HG03097 (cell line): ENCODE results near the gene SFT2D2.

Experiments used
- ATAC-seq: cut with Tn5 transposase; IDR thresholded peaks from one replicate; pipeline ENCODE4 v1.9.1; 2021; ENCODE audit not compliant: unreplicated experiment, low FRiP score

Gene SFT2D2

DNA sequence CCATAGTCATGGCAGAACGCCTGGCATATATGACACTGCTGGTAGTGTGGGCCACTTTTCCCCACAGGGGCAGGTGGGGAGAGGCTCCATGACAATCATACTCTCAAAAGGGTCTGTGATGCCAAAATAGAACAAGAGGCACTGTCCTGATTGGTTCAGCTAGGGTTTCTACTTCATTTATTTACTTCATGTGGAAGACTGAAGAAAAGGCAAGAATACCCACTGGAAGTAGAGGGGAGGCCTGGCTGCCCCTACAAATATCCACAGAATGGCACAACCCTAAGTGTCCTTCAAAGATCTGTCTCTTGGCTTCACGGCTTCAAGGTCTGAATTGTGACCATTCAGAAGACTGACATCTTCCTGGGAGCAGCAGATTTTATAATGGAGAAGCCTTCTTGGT lies 4.5 kb upstream of the SFT2D2 start:
- no peak for ATAC-seq

DNA sequence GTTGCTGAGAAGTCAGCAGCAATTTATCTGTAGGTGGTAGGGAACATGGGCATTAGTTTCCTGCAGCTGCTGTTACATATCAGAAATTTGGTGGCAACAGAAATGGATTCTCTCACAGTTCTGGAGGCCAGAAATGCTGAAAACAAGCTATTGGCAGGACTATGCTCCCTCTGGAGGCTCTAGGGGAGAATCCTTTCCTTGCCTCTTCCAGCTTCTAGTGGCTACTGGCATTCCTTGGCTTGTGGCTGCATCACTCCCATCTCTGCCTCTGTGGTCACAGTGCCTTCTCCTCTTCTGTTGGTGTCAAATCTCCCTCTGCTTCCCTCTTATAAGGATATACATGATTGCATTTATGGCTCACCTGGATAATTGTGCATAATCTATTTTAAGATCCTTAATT lies 2.5 kb upstream of the SFT2D2 start:
- ATAC-seq: no peak

DNA sequence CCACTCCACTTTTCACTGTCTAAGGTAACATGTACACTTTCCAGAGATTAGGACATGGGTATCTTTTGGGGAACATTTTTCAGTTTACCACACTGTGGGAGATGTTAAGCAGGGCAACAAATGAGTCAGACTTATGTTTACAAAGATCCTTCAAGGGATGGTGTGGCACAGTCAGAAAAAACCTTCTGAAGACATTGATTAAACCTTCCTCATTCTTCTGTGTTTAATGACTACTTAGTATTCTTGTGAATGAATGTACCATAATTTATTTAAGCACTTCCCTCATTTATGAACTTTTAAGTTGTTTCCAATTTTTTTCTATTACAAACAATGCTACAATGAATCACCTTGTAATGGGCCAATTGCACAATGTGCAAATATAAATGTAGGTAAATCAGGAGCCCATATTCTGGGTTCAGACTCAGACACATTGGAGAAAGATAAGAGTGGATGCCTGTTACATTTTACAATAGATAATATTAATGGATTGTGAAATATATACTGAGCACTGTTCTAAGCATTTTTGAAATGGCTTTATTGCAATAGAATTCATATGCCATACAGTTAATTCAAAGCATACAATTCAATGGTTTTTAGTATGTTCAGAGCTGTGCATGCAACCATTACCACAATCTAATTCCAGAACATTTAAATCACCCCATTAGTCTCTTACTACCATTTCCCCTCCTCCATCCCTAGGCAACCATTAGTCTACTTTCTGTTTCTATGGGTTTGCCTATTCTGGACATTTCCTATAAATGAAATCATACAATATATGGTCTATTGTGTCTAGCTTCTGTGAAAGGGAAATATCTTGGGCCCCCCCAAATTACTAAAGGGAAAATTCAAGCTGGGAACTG lies 1.9 kb upstream of the SFT2D2 start:
- no peak for ATAC-seq

DNA sequence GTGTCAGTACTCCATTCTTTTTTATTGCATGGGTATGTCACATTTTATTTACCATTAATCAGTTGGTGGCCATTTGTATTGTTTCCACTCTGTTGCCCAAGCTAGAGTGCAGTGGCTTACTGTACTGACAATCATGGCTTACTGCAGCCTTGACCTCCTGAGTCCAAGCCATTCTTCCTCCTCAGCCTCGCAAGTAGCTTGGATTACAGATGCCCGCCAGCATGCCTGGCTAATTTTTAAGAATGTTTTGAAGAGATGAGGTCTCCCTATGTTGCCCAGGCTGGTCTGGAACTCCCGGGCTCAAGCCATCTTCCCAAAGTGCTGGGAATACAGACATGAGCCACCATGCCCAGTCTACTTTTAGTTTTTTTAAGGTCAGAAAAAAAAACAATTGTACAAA lies 813 bp upstream of the SFT2D2 start:
- ATAC-seq: no peak

GRCh38 chr1:168227620-168228019 lies 1.8 kb downstream of the SFT2D2 start:
- no peak for ATAC-seq

DNA sequence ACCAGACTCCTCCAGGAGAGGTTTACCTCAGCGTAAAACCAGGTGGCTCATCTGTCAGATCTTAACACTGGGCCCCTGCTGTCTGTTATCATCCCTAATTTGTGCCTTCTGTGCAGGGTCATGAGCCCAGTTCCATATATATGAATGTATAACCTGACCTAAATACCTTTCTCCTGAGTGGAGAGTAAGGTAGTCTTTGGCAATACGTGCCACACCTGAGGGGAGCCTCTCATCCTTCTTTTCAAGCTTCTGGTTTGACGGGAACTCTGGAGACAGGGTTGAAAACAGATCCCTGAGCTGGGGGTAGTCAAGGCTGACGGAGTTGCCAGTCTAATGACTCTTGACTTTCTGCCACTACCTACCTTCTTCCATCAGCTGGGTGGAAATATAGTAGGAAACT lies 4.1 kb downstream of the SFT2D2 start:
- no peak for ATAC-seq

DNA sequence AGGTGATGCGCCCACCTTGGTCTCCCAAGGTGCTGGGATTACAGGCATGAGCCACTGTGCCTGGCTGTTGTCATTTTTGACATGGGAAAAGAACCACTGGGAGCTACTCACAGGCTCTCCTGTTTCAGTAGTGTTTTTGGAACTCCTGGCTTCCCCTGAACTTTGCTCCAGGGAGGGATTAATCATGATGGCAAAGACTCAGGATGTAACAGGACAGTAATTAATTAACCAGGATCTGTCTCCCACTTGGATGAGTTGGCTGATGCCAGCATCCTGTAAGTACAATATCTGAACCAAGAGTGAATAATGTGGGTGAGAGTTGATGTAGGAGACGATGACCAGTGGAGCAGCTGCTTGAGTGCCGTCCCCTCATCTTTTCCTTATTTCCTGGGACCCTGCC lies 4.9 kb downstream of the SFT2D2 start:
- ATAC-seq: no peak

DNA sequence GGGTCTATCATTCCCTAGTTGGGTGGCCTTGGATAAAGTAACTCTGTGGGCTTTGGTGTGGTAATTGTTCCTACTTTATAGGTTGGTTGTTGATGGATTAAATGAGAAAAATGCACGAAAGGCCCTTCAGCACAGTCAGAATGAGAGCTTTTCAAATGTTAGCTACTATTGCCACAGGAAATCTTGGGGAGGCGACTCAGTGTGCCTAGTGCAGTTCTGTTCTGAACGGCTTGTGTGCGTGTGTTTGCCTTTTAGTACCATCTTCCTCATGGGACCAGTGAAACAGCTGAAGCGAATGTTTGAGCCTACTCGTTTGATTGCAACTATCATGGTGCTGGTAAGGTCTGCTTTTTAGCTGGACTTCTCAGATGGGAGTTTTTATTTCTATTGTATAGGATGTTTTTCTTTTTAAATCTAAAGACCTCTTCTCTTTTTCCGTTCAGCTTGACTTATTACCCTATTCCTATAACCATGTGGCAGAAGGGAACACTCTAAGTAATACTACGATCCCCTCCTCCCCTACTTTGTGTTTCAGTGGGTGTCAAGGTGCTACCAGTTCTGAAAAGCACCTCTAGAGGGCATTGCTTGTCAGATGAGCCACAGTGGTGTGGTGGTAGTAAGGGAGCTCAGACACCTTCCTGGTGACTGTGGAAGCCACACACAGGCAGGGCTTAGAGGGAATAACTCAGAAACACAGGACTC lies 9.2 kb downstream of the SFT2D2 start:
- ATAC-seq: no peak

DNA sequence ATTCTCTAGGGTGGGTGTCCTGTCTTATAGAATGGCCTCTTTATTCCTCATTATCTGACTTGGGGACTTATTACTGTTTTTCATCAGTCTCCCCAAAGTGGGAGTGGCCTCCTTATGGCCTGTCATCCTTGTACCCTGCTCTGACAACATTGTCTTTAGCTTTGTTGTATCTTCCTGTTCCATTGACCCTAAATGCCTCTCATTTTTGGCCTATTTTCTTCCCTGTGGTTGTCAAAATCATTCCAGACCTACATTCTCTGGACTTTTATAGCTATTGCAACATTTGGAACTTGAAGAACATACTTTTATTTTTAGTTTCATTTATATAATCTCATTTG lies 9.7 kb downstream of the SFT2D2 start:
- no peak for ATAC-seq

DNA sequence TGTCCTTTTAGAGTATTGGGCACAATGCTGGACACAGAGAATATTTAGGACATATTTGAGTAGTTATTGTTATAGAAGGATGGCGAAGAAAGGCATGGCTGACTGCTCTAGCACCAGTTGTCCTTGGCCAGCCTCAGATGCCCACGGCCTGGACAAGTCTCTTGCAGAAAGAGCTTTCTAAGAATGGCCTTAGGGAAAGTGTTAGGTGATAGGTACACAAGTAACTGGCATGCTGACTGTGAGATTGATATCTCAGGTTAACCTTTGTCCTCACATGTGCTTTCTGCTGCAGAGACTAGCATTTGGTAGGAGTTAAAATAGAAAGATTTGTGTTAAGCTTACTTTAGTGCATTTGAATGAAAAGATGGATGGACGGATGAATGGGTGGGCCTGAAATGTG lies 10.1 kb downstream of the SFT2D2 start:
- no peak for ATAC-seq

DNA sequence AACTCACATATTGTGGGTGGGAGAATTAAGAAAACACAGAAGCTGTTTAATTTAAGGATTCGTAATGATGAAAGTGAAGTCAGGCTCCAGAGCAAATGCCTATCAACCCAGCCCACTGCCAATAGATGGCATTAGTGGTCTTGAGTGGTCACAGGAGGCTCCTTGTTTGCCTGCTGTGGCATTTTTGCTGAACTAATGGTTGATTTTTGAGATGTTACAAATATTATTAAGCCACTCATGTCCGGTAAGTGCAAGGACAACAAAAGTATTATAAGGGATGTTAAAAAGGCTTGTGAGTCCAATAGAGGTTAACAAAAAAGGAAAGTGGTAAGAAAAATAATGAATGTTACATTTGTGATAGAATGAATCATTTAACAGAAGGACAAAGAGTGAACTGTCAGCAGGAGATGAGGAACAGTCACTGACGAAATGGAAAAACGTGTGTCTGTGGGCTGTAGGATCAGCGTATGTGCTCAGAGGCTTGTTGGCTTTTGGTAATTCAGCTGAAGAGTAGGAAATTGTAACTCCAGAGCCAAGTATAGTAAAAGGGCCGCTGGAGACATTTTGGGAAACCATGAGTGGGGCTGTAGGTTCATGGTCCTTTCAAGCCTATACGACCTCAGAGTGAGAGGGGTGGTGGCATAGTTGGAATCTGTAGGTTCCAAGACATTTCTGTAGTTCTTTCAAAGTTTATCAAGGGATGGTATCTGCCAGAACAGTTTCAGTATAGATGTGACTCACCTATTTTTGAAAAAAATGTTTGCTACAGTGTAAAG lies 11.2 kb downstream of the SFT2D2 start:
- ATAC-seq: no peak

DNA sequence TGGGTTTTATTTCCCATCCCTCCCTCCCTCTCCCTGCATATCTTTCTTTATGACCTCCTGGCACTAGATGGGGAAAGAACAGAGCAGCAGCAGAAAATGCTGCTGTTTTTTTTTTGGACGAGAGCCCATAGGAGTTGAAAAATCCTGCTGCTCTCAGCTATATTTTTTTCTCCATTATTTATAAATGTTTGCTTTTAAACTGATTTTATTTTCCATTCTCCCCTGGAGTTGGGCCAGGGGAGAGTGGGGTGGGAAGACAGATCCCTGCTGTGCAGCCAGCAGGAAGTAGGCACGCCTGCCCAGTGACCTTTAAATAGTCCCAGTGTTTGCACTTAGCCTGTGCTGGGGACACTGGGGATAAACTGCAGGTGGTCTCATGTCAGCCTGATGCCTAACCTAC lies 17.4 kb downstream of the SFT2D2 start:
- no peak for ATAC-seq

- ATAC-seq: no peak
Observed at GRCh38 chr1:168243636-168244212, 17.9 kb downstream of the SFT2D2 start.

- ATAC-seq: no peak
Observed at GRCh38 chr1:168245042-168245441, 19.2 kb downstream of the SFT2D2 start.

- ATAC-seq: no peak
Observed at GRCh38 chr1:168246506-168246905, 20.7 kb downstream of the SFT2D2 start.

DNA sequence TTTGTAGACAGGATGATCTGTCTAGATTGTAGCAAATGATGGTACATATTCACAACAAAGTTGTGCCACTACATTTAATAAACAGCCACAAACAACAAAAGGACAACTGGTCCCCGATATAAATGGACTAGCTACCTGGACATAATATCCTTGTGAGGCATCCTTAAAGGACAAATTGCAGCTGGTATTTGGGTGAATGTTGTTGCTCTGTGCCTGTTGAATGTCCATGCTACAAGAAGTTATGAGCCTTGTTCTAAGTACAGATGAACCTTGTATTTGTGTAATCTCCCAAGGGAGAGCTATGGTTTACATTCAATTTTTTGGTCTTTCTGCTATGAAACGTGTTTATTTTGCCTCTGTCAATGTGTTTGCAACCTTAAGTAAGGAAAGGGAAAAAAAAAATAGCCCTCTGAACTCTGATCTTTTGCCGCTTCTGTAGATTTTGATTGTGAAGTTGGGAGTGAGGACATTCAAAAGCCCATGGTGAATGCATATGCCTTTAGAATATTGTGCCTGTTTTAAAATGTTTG lies 26.5 kb downstream of the SFT2D2 start:
- ATAC-seq: no peak

GRCh38 chr1:168256164-168256563 lies 30.4 kb downstream of the SFT2D2 start:
- ATAC-seq: no peak

GRCh38 chr1:168257397-168257796 lies 31.6 kb downstream of the SFT2D2 start:
- no peak for ATAC-seq

- ATAC-seq: no peak
Observed at GRCh38 chr1:168259567-168259966, 33.8 kb downstream of the SFT2D2 start.

DNA sequence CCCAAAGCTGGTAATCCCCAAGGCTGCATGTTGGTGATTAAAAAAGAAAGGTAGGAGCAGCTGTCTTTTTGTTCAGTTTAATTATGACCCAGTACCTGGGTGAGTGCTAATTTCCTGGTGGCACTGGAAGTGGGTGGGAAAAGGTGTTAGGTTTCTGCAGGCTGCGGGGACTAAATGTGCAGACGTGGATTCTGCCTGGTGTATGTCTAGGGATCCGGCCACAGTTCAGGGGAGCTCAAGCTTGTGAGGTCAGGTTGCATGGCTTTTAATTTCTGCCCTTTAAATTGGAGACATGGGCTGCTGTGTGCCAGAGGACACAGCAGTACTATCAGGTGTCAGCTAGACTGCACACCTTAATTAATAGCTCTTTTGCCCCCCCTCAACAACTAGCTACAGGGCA lies 34.6 kb downstream of the SFT2D2 start:
- ATAC-seq: no peak

GRCh38 chr1:168261390-168261789 lies 35.6 kb downstream of the SFT2D2 start:
- ATAC-seq: no peak
